Right kidney (tissue), 1 donor: ENCODE results near the gene LRRFIP1.
"Not testable (repeated sequence)": the region's sequence is repeated elsewhere in the genome, so short reads cannot be mapped to it uniquely, and the experiment has no call there.

Experiments
- DNase-seq: peaks from one replicate; pipeline ENCODE4 v3.0.0-alpha.2; 2016

Gene LRRFIP1

DNA sequence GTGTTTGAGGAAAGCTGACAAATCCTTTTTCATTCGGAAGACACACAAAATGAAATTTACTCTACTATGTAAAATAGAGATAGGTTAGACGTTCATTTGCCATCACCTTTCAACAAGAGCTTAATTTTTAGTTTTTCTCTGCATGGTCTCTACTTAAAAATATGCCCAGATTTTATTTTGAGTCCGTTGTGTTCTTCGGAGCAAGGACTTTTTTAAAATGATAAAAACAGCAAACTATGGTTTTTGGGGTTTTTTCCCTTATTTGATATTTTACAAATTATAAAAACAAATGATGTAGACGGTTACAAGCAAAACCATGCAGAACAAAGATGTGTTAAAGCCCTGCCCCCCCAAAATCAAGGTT, 117.8 kb downstream of the LRRFIP1 start:
- no peak for DNase-seq

DNA sequence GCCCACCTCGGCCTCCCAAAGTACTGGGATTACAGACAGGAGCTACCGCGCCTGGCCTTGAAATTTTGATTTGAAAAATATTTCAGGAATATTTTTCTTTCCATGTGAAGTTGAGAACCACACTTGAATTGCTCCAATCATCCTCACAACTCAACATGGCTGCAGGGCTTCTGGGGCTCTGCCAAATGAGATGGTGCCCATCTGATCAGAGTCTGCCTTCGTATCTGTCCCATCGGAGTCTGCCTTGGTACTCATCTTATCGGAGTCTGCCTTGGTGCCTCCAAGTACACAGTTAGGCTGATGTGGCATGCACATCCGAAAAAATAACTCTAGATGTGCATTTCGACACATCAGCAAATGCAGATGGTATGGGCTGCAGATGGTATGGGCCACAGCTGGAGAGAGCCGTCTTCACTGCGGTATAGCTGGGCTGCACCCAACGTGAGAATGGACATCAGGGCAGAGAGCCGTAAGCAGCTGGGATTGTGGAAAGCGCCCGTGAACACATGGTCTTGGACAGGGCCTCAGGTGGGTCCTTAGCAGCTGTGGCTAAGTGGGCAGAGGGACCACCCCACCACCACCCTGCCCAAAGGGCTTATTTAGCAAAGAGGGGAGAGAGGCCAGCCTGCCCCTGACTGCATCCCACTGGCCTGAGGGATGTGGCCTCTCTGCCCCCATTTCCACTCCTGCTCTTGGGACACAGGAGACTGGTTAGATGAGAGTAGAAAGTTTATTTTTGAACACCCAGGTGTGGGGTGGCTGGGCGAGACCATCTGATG, 119.1 kb downstream of the LRRFIP1 start:
- no peak for DNase-seq

DNA sequence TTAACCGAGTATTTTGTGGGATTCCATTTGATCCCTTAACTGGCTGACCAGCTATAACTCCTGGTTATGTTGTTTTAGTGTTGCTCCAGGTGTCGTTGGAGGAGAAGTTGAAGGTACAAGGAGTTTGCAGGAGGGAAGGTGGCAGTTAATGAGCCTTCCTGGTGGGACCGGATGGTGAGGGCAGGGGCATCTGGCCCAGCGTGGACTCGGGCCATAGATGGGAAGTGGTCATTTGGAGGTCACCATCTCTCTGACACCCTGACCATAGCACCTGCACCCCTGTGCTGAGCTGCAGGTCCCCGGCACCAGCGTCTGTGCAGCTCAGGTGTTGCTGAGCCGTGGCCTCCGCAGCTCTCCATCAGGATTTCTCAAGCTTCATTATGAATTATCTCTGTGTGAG, 119.8 kb downstream of the LRRFIP1 start:
- DNase-seq = no peak

DNA sequence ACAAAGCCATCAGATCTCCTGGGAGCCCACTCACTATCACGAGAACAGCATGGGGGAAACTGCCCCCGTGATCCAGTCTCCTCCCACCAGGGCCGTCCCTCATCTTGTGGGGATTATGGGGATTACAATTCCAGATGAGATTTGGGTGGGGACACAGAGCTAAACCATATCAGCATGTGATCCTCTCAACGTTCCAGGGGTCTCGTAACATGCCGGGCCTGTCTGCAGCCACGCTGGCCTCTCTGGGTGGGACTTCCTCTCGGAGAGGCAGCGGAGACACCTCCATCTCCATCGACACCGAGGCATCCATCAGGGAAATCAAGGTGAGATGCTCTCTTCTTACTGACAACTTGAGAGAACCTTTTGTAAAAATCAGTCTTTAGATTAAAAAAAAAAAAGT, 121.6 kb downstream of the LRRFIP1 start:
- DNase-seq = no peak

DNA sequence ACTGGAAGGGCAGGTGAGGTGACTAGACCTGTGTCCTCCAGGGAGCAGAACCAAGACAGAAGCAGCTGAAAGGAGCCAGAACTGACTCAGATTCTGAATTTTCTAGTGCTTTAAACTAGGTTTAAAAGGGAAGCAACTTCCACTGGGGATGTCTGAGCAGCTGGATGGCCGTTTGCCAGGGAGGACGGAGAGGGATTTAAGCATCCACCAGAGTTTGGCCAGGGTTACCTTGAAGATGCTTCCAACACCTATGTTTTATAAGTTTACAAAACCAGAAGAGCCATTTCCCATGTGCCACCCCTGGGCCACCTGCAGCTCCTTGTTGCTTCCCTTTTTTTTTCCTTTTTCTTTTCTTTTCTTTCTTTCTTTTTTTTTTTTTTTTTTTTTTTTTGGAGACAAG, 122.6 kb downstream of the LRRFIP1 start:
- DNase-seq = no peak

DNA sequence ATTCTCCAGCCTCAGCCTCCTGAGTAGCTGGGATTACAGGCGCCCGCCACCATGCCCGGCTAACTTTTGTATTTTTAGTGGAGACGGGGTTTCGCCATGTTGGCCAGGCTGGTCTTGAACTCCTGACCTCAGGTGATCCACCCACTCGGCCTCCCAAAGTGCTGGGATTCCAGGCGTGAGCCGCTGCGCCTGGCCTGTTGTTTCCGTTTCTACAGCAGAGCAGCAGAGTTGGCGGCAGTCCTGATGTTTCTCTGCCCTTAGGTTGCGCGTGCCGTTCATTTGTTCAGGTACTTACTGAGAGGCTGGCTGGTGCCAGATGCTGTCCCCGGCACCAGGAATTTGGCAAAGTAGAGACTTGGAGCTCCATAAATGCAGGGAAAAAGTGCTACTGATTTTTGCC, 123.1 kb downstream of the LRRFIP1 start:
- not testable (repeated sequence) for DNase-seq

DNA sequence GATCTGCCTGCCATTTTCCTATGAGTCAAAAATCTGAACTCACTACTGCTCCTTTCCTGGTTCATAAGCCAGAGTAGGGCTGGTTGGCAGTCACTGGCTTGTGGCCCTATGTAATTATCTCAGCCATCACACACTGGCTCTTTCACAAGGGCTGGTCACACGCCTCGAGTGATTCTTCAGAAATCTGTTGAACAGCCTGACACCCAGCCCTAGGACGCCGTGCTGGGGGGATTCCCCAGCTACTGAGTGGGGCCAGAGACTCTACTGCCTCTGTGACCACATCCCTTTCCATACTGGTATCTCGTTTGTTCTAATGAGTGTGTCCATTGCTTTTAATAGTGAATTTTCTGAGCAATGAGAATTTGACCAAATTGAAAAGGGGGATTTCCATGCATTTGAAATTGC, 125.4 kb downstream of the LRRFIP1 start:
- DNase-seq = no peak

DNA sequence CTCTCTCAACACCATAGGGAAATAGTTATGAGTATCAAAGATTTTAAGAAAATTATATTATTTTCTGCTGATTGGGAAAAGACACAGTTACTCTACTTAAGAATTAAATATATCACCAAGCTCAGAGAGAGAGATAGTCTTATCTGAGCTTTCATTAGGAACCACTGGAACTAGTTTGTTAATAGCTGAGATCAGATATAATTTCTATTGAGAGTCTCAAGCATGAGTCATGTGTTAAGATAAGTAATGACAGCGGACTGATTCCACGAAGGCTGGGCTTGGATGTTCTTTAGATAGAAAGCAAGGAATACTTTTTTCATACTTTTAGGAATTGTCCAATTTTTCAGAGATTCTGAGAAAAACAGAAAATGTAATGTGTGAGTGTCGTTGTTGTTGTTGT, 126.8 kb downstream of the LRRFIP1 start:
- no peak for DNase-seq

DNA sequence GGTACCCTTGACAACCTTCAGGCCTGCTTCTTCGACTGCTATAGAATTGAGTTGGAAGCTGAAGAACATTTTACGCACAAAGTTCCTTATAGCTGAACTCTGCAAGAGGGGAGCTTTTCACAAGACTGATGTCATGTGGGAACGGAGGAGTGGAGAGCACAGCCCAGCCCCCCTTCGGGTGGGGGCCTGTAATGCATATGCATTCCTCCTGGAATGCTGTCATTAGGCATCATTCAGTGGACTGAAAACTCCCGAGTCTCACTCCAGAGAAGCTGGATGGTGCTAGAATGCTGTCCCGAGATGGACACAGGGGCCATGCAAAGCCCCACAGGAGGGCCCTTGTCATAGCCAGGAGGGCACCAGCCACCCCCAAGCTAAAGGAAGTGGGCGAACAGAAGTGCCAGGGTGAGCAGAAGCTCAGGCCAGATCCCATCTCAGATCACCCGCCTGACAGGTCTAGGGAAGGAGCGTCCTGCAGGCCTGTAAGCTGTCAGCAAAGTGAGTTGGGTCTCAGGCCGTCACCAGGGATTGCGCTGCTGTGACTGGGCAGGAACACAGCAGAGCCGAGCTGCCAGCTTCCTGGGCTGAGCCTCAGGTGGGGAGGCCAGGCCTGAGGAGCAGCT, 127.3 kb downstream of the LRRFIP1 start:
- DNase-seq = no peak

DNA sequence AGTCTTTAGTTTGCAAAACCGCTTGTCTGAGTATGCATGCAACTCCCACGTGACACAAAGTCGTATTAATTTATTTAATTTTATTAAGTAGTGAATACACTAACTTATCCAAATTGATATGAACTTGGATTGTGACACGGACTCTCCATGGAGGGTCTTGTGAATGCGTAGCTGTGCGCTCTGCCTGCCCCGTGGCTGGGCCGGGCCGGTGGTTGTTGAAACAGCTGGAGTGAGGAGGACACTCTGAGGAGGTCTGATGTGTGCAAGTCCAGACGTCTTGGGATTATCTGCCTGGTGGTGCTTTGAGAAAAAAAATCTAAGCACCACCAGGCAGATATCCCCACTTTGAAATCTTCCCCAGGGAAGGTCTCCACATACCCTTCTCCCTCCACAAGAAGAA, 130.2 kb downstream of the LRRFIP1 start:
- no peak for DNase-seq

DNA sequence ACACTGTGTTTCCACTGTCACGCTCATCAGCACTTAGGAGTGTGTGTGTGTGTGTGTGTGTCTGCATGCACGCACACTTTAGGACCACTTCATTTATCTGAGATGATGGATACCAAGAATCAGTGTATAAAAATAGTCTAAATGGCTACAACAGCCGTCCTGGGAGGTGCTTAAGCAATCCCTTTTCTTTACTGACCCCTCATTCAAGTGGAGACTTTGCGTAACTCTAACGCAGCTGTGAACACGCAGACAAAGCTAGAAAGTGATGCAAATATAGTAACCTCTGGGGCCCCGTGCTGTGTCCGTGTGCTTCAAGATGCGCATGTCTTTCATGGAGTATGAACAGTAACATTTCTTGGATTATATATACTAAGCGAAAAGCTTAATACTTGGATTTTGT, 130.8 kb downstream of the LRRFIP1 start:
- DNase-seq = no peak

DNA sequence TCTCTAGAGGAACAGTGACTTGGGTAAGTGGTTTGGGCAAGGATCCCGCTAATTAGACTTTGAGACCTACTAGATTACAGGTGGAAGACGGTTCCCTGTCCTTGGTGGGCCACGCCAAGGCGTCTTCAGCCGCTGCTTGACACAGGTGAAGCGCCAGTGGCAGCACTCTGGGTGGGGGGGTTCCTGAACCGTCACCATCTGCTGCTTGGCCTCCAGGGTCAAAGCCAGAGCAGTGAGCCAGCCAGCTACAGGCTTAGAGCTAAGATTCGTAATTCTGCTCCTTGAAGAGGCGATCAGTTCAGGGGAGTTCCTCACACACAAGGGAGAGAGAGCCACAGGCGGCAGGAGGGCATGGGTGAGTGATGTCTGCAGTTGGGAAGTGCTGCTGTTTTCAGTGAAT, 131.8 kb downstream of the LRRFIP1 start:
- no peak for DNase-seq

DNA sequence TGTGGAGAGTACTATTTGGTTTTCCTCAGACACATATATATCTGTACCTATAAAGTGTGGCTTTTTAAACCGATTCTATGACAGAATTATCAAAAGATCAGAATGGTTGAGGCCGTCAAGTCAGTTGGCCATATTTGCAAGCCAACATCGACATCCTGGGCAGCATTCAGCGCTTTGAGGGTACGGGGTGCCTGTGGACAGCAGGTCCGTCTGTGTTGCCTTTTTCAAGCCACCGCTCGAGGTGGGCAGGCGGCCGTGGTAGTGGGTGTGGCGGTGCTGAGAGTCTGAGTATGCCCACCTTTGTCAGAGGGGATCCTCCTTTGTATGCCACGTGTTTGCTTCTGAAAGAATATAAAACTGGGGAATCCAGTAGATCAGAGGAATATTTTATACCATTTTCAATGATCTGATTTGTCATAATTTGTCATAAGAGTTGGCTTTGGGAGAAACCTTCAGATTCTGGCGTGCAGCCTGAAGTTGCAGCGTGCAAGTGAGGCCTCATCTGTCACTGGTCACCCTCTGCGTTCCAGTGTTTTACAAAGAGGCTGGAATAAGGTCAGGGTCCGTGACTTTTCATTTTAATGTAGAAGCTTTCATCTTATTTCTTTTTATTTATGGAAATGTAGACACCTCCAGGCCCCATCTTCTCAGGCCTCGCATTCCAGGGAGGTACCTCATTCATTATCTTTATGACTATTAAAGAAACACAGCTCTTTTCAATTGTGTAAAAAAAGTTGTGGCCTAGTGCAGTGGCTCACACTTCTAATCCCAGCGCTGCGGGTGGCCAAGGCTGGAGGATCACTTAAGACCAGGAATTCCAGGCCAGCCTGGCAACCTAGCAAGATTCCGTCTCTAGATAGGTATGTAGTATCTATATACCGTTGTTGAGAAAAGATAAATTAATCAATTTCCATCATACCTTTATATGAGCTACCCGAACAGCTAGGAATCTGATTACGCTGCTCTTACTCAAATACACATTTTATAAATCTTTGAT, 133.4 kb downstream of the LRRFIP1 start:
- DNase-seq = no peak

DNA sequence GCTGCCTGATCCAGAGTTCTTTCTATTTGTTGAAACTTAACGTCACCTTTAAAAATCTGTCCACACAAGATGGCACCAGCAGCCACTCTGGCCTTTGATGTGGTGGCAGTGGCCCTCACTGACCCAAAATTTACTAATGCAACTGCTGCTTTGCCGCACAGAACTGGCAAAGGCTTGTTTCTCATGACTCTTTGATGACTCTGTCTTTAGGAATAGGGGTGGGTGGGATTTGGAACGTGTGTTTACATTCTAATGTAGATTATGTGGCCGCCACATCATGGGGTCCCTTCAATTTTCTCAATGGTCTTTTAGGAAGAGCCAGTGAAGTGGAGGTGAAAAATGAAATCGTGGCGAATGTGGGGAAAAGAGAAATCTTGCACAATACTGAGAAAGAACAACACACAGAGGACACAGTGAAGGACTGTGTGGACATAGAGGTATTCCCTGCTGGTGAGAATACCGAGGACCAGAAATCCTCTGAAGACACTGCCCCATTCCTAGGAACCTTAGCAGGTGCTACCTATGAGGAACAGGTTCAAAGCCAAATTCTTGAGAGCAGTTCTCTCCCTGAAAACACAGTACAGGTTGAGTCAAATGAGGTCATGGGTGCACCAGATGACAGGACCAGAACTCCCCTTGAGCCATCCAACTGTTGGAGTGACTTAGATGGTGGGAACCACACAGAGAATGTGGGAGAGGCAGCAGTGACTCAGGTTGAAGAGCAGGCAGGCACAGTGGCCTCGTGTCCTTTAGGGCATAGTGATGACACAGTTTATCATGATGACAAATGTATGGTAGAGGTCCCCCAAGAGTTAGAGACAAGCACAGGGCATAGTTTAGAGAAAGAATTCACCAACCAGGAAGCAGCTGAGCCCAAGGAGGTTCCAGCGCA, 135.2 kb downstream of the LRRFIP1 start:
- DNase-seq = not testable (repeated sequence)

DNA sequence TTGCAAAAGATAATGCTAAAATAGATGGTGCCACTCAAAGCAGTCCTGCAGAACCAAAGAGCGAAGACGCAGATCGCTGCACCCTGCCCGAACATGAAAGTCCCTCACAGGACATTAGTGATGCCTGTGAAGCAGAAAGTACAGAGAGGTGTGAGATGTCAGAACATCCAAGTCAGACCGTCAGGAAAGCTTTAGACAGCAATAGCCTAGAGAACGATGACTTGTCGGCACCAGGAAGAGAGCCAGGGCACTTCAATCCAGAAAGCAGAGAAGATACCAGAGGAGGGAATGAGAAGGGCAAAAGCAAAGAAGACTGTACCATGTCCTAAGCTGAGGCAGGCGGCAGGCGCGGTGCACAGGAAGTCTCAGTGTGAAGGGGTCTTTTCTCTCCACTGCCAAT, 136.4 kb downstream of the LRRFIP1 start:
- DNase-seq = no peak

DNA sequence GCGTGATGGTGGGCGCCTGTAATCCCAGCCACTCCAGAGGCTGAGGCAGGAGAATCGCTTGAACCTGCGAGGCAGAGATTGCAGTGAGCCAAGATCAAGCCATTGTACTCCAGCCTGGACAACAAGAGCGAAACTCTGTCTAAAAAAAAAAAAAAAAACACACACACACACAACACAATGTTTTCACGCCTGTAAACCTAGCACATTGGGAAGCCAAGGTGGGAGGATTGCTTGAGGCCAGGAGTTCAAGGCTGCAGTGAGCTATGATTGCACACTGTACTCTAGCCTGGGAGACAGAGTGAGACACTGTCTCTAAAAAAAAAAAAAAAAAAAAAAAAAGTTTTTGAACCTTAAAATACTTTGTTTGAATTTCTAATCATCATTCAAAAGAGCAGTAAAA, 137.7 kb downstream of the LRRFIP1 start:
- DNase-seq = not testable (repeated sequence)

DNA sequence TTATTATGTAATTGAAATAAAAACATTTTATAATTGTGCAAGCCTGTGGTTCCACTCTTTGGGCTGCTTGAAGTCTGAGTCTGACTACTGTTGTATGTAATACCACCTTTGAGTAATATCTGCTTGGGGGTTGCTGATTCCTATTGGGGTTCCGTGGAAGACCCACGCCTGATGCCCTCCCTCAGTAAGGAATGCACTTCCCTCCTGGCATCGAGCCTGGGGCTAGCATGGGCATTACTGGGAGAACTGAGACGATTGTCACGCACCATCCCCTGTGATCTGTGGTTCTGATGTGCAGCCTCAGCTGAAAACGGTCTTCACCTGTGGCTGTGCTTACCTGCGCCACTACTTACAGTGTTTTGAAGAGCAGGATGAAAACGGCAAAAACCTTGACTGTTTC, 138.5 kb downstream of the LRRFIP1 start:
- DNase-seq = no peak

DNA sequence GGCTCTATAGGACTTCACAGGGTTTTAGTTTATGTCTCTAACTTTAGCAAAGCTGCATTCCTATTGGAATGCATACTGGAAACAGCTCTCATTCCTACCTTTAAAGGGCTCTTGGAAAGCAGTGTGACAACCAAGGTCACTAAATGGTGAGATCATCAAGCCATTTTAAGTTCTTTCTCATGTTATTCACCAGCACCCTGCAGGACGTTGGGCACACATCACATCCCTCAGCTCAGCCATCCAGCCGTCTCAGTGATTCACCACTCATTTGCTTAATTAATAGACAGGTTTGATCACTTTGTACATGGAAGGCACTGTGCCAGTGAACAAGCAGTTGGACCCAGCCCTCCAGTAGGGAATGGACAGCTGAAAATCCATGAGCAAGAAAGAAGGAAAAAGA, 139.0 kb downstream of the LRRFIP1 start:
- no peak for DNase-seq

DNA sequence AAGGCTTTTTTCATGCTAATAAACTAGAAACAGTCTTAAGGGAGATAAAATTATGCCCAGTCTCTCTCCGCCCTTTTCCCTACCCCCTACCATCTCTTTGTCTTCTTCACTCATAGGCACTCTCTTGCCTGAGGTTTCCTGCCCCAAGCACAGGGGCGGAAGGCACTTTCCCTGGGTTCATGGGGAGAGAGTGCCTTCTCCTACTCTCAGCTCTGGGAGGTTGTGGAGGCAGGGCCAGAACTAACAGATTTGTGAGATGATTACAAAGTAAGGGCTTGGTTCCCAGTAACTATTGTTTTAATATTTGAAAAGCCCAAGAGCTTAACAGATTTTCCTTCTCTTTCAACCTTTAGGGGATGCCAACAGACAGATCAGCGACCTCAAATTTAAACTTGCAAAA, 145.1 kb downstream of the LRRFIP1 start:
- DNase-seq = no peak

DNA sequence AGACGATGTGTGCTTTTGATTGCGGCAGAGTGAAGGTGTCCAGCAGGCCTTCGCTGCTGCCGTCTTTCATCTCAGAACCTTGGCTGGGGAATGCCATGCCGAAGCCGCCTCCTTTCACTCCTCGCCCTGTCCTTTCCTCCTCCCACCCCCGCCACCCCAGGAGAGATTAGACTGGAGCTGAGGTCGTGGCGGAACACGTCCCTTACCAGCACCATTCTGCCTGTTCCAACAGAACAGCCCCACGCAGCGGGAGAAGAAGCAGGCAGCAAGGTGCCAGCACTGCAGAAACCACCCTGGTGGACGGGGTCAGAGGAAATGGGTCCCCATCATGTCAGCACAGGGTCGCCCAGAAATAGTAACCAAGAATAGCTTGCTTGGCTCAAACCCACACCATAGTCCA, 146.4 kb downstream of the LRRFIP1 start:
- DNase-seq = no peak

DNA sequence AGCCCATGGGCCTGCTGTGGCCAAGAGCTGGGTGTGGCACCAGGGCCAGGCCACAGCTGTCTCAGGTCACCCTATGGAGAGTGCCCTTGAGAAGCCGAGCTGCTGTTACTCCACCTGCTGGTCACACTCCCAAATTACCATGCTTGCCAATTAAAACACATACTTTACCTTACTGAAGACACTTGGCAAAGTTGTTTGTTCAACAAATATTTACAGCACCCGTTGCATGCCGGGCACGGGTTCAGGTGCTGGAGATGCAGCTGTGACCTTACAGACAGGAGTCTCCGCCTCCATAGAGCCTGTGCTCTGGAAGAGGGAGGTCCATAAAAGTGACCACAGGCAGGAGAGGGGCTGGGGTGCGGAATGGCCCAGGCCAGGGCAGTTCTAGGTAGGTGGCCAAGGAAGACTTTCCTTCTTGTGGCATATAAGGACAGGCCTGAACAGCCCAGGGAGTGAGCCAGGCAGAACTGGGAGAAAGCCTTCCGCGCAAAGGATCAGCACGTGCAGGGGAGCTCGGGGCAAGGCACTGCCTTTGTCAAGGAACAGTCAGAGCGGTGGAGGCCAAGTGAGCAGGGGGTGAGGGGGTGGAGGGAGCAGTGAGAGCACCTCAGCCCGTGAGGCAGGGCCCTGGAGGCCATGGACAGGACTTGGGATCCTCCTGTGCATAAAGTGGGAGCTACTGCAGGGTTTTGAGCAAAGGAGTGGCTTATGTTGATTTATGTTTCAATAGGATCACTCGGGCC, 147.6 kb downstream of the LRRFIP1 start:
- DNase-seq = peak; percentile 37
